Measurements from ENCODE around the gene CFAP97. TPM values are rescaled to one million over a fixed set of nuclear protein-coding genes. Genes with fewer than 3 reads are reported as not detected.

The CFAP97 gene
- total and polyA plus RNA-seq, 2 donors (not counting 1 experiment from before 2014, with no cell fraction given), result 11.3 to 32.0 TPM

DNA sequence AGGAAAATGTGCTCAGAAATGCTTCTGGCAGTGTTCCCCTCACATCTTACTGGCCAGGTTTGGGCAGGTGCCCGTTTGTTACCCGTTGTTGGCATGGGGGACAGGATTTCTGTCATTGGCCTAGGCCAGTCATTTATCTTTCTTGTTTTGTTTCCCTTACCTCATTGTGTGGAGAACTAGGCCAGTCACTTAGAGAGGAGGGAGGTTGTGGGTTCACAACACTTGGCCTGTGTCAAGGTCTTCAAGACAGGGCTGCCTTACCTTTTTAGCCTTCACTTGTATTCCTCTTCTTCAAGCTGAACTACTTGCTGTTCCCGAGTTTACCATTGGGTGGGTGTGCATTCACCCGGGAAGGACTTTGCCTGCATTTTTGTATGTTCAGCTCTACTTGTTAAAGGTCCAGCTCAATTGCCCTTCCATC, 23.3 kb upstream of the CFAP97 start:
- ChIA-PET POLR2A (no interaction called here), CTCF (interaction anchor here (1.0 to 1.4 kb wide), 2 partner anchors 18 to 27 kb away, joined by 3 read pairs; partner anchors contain the start of gene SNX25)
- no peaks in the 10 kb centered on the region for H3K27me3 Mint-ChIP-seq
- Histone ChIP-seq H3K27ac (ENCODE audit: low read length in 2 of 2) (peak overlapping the region in 1 of 2 donors; percentile 15), H3K9me3 (ENCODE audit: control extremely low read depth in 1 of 3, control insufficient read depth in 2 of 3, insufficient read depth in 1 of 3, low read length in 2 of 3) (no peaks in the 10 kb centered on the region), H4K20me1 (ENCODE audit: control insufficient read depth, insufficient read depth, low read length, poor library complexity, severe bottlenecking) (peaks cover 60% of the 10 kb centered on the region), H3K36me3 (replicated peaks in 1 of 2; ENCODE audit: control extremely low read depth in 1 of 2, control insufficient read depth in 1 of 2, extremely low read depth in 1 of 2, insufficient read depth in 2 of 2, low read length in 1 of 2) (peaks cover 0 to 5% of the 10 kb centered on the region in 2 experiments), H3K4me2 (replicated peaks; ENCODE audit: low read depth, low read length, poor library complexity, severe bottlenecking) (no peak overlapping the region), H3K79me2 (ENCODE audit: control insufficient read depth, insufficient read depth, low read length) (peaks cover 96% of the 10 kb centered on the region), H2AFZ (ENCODE audit: insufficient read depth, low read depth, low read length, poor library complexity, severe bottlenecking) (no peak overlapping the region), H3K4me1 (ENCODE audit: control insufficient read depth in 2 of 2, insufficient read depth in 2 of 2, low read length in 2 of 2) (peaks cover 6 to 7% of the 10 kb centered on the region in 2 donors), H3K4me3 (ENCODE audit: control extremely low read depth in 1 of 5, extremely low read depth in 1 of 5, insufficient read depth in 1 of 5, low read depth in 2 of 5, low read length in 4 of 5) (no peak overlapping the region), H3K9ac (ENCODE audit: low read length) (no peak overlapping the region), H3K27me3 (replicated peaks in 1 of 4; ENCODE audit: control extremely low read depth in 1 of 4, control insufficient read depth in 3 of 4, insufficient read depth in 4 of 4, low read length in 3 of 4) (no peaks in the 10 kb centered on the region)
- TF ChIP-seq, protein P1, sequence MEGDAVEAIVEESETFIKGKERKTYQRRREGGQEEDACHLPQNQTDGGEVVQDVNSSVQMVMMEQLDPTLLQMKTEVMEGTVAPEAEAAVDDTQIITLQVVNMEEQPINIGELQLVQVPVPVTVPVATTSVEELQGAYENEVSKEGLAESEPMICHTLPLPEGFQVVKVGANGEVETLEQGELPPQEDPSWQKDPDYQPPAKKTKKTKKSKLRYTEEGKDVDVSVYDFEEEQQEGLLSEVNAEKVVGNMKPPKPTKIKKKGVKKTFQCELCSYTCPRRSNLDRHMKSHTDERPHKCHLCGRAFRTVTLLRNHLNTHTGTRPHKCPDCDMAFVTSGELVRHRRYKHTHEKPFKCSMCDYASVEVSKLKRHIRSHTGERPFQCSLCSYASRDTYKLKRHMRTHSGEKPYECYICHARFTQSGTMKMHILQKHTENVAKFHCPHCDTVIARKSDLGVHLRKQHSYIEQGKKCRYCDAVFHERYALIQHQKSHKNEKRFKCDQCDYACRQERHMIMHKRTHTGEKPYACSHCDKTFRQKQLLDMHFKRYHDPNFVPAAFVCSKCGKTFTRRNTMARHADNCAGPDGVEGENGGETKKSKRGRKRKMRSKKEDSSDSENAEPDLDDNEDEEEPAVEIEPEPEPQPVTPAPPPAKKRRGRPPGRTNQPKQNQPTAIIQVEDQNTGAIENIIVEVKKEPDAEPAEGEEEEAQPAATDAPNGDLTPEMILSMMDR (IDR thresholded peaks at IDR 0.05), result no peak
- no peak for TF ChIP-seq EZH2 (IDR thresholded peaks at IDR 0.05; ENCODE audit: borderline replicate concordance, insufficient read depth, low read depth, low read length, poor library complexity, severe bottlenecking)
- no peak overlapping the region for H3K4me3 Mint-ChIP-seq
- no peak overlapping the region for H3K27ac Mint-ChIP-seq
- peaks cover 33% of the 10 kb centered on the region for H3K4me1 Mint-ChIP-seq
- no peaks in the 10 kb centered on the region for H3K9me3 Mint-ChIP-seq (ENCODE audit: insufficient read depth)
- ATAC-seq (ENCODE audit: low read depth), result no peak
- DNase-seq, result no peak
- 60% methylated on average over 1 of the region's 4 CpGs for WGBS (ENCODE audit: insufficient coverage)
- intact Hi-C loops (cut with micrococcal nuclease), result no loop called here

DNA sequence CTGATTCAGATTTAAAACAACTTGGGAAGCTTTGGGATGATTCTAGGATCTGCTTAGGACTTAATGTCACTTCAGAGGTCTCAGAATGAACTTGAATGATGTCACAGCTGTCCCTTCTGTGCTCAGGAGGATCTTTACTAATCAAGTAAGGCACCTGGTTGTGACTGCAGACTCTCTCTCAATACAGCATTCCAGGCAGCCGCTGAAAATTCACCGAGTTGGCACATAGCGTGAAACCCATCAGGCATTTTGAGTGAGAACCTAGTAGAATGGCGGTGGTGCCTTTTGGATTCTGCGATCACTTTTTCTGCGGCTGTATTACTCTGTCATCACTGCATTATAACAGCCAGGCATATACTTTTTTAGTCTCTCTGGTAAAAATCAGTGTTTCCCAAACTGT, 22.1 kb upstream of the CFAP97 start:
- H3K9me3 Mint-ChIP-seq (ENCODE audit: insufficient read depth), result no peaks in the 10 kb centered on the region
- Histone ChIP-seq H3K36me3 (replicated peaks in 1 of 2; ENCODE audit: control extremely low read depth in 1 of 2, control insufficient read depth in 1 of 2, extremely low read depth in 1 of 2, insufficient read depth in 2 of 2, low read length in 1 of 2) (peaks cover 0 to 7% of the 10 kb centered on the region in 2 experiments), H3K9ac (ENCODE audit: low read length) (no peak overlapping the region), H3K79me2 (ENCODE audit: control insufficient read depth, insufficient read depth, low read length) (peaks cover 97% of the 10 kb centered on the region), H3K27ac (ENCODE audit: low read length in 2 of 2) (no peak overlapping the region), H2AFZ (ENCODE audit: insufficient read depth, low read depth, low read length, poor library complexity, severe bottlenecking) (no peak overlapping the region), H3K27me3 (replicated peaks in 1 of 4; ENCODE audit: control extremely low read depth in 1 of 4, control insufficient read depth in 3 of 4, insufficient read depth in 4 of 4, low read length in 3 of 4) (no peaks in the 10 kb centered on the region), H4K20me1 (ENCODE audit: control insufficient read depth, insufficient read depth, low read length, poor library complexity, severe bottlenecking) (peaks cover 61% of the 10 kb centered on the region), H3K4me3 (ENCODE audit: control extremely low read depth in 1 of 5, extremely low read depth in 1 of 5, insufficient read depth in 1 of 5, low read depth in 2 of 5, low read length in 4 of 5) (no peak overlapping the region), H3K4me2 (replicated peaks; ENCODE audit: low read depth, low read length, poor library complexity, severe bottlenecking) (no peak overlapping the region), H3K4me1 (ENCODE audit: control insufficient read depth in 2 of 2, insufficient read depth in 2 of 2, low read length in 2 of 2) (peaks cover 11 to 14% of the 10 kb centered on the region in 2 donors), H3K9me3 (ENCODE audit: control extremely low read depth in 1 of 3, control insufficient read depth in 2 of 3, insufficient read depth in 1 of 3, low read length in 2 of 3) (no peaks in the 10 kb centered on the region)
- no peak overlapping the region for H3K4me3 Mint-ChIP-seq
- WGBS (ENCODE audit: insufficient coverage), result 100% methylated on average over 5 of the region's 6 CpGs
- intact Hi-C loops (cut with micrococcal nuclease), result no loop called here
- no peaks in the 10 kb centered on the region for H3K27me3 Mint-ChIP-seq
- peaks cover 35% of the 10 kb centered on the region for H3K4me1 Mint-ChIP-seq
- DNase-seq (no peak), ATAC-seq (ENCODE audit: low read depth) (no peak)
- POLR2A ChIA-PET, result interaction anchor here (0.6 kb wide), 1 partner anchor 31 kb away, joined by 5 read pairs; no protein-coding TSS in a partner anchor
- CTCF ChIA-PET, result interaction anchor here (0.6 to 1.4 kb wide), 2 partner anchors 16 to 28 kb away, joined by 3 read pairs; partner anchors contain the start of gene SNX25
- H3K27ac Mint-ChIP-seq, result no peak overlapping the region
- TF ChIP-seq, protein P1 (IDR thresholded peaks at IDR 0.05), result no peak
- TF ChIP-seq EZH2 (IDR thresholded peaks at IDR 0.05; ENCODE audit: borderline replicate concordance, insufficient read depth, low read depth, low read length, poor library complexity, severe bottlenecking), result no peak
